ENCODE measurements around the gene EDN1.
A peak's percentile ranks its signal among the peaks of the same experiment; 100 is the strongest.

Gene EDN1

GRCh38 chr6:12289933-12290820 lies at the start of gene EDN1:
Gene EDN1, plus strand, starts transcription at chr6:12290361. Its CDS starts 269 bp downstream, at chr6:12290630.
- DNase-seq, result peak in 9 of 14 donors; percentile 11 to 62 (median 37)

- no peak for DNase-seq
Observed at GRCh38 chr6:12241493-12242175, 48.5 kb upstream of the EDN1 start.

GRCh38 chr6:12243169-12243568 lies 47.0 kb upstream of the EDN1 start:
- DNase-seq, result no peak

GRCh38 chr6:12245360-12245759 lies 44.8 kb upstream of the EDN1 start:
- DNase-seq, result no peak

GRCh38 chr6:12245763-12246718 lies 44.1 kb upstream of the EDN1 start:
- no peak for DNase-seq

- DNase-seq, result no peak
Observed at GRCh38 chr6:12246900-12247299, 43.3 kb upstream of the EDN1 start.

GRCh38 chr6:12249541-12250382 lies 40.4 kb upstream of the EDN1 start:
- no peak for DNase-seq

- no peak for DNase-seq
Observed at GRCh38 chr6:12250383-12250770, 39.8 kb upstream of the EDN1 start.

- no peak for DNase-seq
Observed at GRCh38 chr6:12254210-12254609, 36.0 kb upstream of the EDN1 start.

- no peak for DNase-seq
Observed at GRCh38 chr6:12258191-12258590, 32.0 kb upstream of the EDN1 start.

- no peak for DNase-seq
Observed at GRCh38 chr6:12258591-12259075, 31.5 kb upstream of the EDN1 start.

- no peak for DNase-seq
Observed at GRCh38 chr6:12260458-12261093, 29.6 kb upstream of the EDN1 start.

- no peak for DNase-seq
Observed at GRCh38 chr6:12261502-12261901, 28.7 kb upstream of the EDN1 start.

- DNase-seq, result no peak
Observed at GRCh38 chr6:12262236-12263061, 27.7 kb upstream of the EDN1 start.

- no peak for DNase-seq
Observed at GRCh38 chr6:12263403-12263802, 26.8 kb upstream of the EDN1 start.

- DNase-seq, result no peak
Observed at GRCh38 chr6:12264671-12265070, 25.5 kb upstream of the EDN1 start.

- no peak for DNase-seq
Observed at GRCh38 chr6:12265296-12265695, 24.9 kb upstream of the EDN1 start.

GRCh38 chr6:12265791-12266190 lies 24.4 kb upstream of the EDN1 start:
- DNase-seq, result no peak

GRCh38 chr6:12266571-12266970 lies 23.6 kb upstream of the EDN1 start:
- no peak for DNase-seq

- no peak for DNase-seq
Observed at GRCh38 chr6:12269110-12269509, 21.1 kb upstream of the EDN1 start.

Measured in C1 segment of cervical spinal cord (tissue), 14 donors.